Astrocyte of the hippocampus (primary cell): ENCODE results near the gene BTBD3.

Source experiments
- DNase-seq: peaks from one replicate; pipeline ENCODE4 v3.0.0; 2011; ENCODE audit warnings: low read depth, low spot score

BTBD3 gene

DNA sequence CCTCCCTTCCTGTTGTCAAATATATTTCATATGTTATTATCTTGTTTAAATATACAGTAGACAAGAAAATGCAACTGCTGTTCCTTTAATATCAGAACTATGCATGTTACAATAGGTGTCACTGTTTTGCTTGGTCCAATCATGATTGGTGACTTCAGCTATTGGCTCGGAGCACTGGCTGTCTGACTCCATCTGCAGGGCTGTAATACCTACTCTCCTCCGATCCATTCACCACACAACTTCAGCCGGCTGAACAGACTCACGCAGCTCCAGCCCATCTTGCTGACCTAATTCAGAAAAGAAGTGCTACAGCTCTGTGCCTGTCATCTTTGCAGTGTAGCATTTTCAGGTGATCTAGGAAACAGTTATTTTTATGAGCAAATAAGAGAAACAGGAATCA is at the start of gene BTBD3:
TSS of gene BTBD3 (plus strand) at position 231 of the 400 bp plus-strand sequence. CDS start 383 bp downstream, outside the sequence.
- DNase-seq: peak; percentile 63

DNA sequence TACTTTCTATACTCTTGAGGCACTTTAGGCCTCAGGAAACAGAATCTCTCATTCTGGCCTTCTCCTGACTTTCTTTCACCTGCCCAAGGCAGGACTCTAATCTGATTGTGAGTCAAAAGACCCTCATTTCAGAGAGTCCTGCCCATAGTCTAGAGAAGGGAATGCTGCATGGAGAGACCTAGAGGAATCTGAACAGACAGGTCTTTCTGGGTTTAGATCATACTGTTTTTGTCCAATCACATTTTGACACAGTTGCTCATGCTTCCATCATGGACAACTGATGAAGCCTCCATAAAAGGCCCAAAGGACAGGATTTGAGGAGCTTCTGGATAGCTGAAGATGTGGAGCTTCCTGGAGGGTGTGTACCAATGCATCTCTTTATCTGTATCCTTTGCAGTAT is 48.1 kb upstream of the BTBD3 start:
- DNase-seq: no peak

DNA sequence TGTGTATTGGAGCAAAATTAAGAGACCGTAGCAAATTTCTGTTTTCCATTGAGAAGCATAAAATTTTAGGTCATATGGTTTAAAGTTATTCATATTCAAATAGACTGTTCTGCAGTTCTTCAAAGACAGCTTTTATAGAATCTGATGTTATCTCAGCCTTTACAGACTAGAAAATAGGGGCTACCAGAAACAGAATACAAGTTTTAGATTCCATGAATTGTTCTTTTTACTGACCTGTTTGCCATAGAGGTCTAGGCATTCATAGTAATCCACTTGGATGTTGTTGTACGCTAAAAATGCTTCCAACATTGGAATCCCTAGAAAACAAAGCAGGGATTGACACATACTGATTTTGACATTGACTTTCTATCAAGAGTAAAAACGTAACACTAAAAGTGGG is 47.3 kb upstream of the BTBD3 start:
- DNase-seq: no peak

DNA sequence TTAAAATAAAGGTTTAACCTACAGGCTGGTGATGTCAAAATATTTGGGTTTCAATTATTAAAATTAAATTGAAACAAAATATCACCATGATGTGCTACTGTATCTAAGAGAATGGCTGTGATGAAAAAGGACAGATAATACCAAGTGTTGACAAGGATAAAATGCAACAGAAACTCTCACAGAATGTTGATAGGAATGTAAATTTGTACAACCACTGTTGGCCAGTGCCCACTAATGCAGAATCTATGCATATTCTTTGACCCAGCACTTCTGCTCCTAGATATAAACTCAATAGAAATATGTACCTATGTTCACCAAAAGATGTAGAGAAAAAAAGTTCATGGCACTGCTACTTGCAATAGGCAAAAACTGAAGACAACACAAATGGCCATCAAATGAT is 41.1 kb upstream of the BTBD3 start:
- no peak for DNase-seq

DNA sequence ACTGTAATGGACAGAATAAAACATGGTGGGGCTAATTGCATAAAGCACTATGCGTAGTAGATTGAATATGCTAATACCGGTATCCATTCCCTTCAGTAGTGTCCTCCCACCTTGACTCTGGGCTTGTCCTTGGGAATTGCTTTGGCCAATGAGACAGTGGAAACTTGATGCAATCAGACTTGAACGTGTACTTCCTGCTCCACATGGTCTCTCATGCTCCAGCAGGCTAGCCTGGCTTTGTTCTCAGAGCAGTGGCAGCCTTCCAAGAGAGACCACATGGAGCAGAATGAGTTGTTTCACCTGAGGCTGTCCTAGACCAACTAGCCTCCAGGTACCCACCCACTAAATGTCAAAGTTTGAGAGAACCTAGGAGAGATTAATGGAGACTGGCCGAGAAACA is 37.0 kb upstream of the BTBD3 start:
- DNase-seq: no peak

DNA sequence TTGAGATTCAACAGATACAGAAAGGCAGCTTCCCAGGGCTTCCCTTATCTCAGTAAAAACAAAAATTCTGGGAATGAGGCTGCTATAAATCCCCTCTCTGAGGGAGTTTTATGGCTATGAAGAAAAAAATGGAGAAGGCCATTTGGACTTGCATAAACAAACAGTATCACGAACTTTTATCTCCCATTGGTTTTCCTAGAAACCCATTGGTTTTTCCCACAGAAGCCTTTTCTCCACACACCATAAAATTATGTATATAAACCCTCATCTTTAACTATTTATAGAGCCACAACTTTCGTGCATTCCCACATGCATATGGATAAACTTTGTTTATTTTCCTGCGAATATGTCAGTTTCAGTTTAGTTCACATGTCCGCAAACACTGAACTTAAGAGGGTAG is 36.2 kb upstream of the BTBD3 start:
- DNase-seq: no peak

DNA sequence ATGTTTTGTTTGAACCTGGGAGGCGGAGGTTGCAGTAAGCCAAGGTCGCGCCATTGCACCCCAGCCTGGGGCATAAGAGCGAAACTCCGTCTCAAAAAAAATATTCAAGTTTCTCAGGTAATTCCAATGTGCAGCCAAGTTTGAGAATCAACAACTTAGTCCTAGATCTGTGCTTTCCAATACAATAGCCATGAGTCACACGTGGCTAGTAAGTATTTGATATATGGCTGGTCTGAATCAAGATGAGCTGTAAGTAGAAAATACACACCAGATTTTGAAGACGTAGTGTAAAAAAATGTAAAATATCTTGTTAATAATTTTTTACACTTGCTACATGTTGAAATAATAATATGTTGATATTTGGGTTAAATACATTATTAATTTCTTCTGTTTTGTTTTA is 35.0 kb upstream of the BTBD3 start:
- DNase-seq: no peak

DNA sequence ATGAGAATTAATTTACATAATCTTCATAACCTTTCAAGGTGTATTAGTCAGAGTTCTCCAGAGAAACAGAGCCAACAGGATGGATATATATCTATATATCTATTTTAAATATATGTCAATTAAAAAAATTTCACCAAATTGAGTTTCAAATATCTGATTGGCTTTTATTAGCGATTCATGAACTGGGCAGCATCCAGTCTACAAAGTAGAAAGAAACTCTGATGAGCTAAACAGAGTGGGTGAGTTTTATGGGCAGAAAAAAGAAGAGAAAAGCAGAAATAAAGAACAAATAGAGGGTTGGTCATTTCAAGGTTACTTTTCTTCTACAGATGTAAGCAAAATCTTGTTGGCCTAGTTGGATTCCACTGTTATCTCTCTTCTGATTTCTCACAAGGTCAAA is 29.0 kb upstream of the BTBD3 start:
- DNase-seq: no peak

DNA sequence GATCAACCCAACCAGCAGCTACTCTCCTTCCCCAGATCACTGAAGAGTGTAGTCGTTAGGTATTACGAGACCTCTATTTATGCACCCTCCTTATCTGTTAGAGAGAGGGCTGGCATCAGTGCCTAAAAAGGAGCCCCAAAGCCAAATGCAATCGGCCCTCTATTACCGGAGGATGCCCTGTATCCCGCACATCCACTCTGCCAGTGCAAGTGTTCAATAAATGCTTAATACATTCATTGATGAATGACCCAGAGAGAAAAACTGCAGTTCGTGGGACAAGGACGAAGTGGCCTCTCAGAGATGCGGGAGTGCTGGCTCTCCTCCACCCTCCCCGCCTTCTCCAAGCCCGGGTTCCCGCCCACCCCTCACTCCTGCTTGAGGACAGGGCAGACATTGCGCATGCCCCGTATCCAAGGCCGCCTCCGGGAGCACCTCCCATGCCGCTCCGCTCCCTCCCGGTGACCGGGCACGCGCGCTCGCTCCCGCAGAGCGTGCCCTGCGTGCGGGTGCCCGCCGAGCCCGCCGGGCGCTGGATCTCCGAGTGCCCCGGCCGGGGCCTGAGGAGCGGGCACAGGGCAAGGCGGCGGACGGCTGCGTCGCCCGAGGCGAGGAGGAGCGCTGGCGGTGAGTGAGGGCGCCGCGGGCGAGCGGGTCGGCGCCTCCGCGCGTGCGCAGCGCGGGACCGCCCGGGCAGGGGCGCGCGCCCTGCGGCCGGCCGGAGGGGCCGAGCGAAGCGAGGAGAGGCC is 27.2 kb upstream of the BTBD3 start:
- DNase-seq: peak; percentile 98

DNA sequence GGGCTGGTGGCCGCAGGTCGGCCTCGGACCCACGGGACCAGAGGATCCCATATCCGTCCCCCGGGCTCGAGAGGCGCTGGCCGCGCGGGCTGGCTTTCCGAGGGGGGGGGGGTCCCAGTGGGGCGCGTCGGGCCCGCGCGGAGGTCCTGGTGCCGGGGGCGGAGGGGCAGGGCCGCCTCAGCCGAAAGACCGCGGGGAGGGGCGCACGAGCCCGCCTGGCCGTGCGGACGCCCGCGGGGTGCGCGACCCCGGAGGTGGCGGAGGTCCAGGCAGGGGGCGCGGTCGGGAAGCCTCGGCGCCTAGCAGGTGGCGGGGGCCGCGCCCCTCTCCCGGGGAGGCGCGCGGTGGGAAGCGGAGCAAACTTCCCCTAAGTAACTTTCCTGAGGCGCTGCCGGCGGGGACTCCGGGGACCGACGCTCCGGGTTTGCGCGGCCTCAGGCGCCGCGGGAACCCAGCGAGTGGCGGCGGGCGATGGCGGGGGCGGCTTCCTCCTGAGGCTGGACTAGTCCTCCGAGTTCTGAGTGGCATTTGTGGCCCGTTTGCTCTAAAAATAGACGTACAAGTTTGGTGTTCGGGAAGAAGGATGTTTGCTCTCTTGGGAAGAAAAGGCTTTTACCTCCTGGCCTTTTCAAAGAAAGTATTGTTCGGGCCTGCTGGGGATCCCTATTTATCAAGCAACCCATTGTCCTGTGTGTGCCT is 26.5 kb upstream of the BTBD3 start:
- peak; percentile 75 for DNase-seq

DNA sequence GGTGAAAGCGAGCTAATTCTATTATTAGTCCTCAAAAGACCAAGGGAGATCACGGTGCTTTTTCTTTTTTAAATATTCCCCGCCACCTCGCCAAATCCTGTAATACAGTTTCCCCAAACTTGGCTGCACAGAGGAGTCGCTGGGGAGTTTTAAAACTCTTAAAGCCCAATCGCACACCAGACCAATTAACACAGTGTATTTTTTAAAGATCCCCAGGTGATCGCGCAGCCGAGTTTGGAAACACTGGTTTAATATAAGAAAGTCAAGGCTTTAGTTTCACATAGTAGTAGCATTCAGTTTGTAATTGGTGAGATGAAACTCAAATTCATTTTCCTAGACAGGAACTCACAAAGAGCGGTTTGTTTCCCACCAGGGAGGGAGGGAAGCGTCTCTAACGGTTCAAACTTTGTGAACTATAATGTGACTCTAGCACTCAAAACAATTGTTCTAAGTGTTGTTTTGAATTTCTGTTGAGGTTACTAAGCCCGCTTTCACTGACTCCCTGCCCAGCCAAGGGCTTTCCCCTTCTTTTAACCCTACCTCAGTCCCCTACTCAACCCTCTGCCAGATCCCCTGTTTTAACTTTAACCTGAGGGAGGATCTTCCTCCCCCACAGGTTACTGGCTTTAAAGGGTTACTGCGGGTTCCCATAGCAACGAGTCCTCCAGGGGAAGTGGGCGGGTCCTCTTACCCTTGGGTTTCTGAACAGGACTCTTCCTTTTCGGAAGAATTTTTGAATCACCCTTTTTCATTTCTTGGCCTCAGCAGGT is 25.7 kb upstream of the BTBD3 start:
- DNase-seq: peak; percentile 77

DNA sequence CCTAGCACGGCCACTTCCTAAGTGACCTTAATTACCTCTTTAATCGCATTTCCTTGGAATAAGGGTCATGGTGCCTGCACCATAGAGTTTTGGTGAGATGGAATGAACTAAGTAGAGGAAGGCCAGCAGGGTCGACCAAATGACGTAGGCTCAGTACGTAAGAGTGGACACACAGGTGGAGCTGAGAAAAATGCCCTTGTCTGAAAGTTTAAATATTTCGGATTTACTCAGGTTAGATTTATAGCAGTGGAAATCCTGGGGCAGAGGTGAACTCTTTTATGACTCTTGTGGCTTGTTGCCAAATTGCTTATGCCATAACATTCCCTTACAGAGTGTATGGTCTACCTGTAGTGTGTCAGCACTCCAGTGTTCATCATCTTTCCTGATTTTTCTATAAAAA is 23.6 kb upstream of the BTBD3 start:
- no peak for DNase-seq

DNA sequence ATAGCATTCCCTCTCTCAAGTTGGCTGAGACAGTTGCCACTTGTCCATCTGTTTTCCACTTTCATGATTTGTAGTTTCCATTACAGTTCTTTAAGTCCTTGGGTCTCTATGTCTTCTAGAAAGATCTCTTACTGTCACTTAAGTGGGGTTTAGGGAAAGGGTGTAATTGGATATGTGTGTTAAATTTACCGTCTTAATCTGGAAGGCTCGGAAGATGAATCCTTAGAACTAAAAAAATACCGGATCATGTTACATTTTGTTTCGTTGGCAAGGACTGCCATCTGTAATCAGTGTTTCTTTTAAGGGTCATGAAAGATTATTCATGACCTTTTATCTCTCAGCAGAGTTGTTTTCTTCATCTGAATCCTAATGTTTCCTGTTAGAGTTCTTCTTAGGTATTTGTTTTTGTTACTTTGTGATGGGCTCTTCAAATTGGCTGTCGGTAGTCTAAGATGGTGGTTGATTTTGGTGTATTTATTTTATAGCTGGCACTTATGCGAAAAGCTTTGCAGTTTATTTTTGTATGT is 21.8 kb upstream of the BTBD3 start:
- DNase-seq: no peak

DNA sequence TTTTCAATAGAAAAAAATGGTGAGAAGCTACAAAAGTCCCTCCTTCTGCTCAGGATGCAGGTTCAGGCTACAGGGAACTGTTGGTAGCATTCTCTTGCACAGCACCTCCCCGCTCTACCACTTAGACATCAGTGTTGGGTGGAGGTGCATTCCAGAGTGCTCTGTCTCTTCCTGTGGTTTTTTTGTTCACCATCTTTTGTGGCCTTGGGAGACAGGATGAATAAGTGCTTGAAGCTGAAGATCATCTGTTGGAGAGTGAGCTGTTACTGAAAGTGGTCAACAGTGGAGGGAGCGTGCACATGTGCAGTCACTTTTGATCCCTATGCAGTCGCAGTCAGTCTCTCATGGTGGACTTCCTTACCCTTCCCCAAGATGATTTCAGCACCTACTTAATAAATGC is 16.6 kb upstream of the BTBD3 start:
- DNase-seq: peak; percentile 70

DNA sequence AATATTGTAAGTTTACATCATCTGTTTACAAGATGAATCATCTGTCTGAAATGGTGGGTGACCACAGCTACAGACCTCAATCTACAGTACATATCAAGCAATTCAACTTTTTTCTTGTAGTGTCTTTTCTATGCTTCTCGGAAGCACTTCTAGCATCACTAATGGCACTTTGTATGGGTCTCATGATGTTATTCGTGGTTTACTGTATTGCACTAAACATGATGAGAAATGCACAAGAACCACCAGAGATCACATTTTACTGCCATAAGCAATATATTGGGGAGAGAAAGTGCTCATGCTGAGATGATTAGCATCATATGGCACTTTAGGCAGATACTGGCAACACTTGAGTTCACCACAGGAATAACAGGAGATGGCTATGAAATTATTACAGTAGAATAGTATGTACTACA is 15.4 kb upstream of the BTBD3 start:
- peak; percentile 52 for DNase-seq

DNA sequence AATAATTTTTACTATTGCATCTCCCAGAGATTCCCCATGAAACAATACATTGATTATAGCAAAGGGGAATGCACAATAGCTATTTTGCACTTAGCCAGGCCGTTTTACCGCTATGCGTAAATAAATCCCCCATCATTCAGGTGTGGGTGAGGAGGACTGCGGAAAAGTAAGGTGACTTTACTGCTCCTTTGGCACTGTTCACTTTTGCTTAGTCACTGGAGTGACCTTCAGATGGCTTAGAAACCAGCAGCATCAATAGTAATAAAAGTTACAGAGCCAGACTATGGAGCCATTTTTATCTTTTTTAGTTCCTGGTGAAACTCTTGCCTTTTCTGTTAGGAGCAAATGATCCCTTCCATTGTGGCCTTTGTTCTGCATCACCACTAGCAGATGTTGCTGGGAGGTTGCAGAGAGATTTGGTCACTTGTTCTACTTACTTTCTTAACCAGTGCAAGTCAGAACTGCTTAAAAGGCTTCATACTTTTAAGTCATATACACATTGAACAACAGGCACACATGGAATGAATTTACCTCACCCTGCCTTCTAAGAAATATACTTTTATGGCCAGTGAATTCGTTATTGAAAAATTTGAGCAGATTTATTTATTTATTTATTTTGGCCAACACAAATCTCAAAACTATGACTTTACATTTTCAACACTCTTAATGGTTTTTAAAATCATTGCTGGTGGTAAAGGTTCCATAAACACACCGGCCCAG is 12.1 kb upstream of the BTBD3 start:
- DNase-seq: no peak

DNA sequence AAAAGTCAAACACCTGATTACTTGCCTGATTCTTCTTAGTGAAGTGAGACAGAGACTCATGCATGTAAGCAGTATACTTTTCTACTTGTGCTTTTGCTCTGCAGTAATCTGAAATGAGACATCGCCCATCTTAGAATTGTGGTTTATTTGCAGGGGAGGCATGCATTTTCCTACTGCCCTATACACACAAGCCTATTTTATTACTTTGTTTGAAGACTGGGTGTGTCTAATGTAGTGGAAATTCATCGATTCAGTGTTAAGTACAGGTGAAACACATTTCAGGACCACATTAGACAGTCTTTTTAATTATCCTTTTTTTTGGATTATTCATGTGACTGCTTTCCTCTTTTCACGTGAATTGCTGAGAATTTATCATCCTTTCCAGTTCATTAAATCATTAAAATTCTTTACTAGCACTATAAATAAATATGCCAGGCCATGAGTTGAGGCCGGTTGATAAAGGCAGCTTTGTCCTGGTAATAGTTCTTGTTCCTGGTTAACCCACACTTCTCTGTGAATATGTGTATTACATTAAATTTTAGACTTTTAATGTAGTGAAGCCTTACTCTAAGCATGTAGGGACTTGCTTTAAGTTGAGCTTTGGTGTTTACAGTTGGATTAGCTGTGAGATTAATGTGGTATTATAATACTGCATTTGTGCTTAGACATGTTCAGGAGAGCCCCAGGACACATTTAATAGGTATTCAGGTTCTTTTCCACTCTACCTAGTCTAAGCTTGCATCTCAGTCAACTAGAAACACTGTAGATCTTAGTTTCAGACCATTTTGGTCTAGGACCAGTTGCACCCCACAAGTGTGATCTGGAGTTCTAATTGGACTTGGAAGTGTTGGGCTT is 10.8 kb upstream of the BTBD3 start:
- DNase-seq: no peak

DNA sequence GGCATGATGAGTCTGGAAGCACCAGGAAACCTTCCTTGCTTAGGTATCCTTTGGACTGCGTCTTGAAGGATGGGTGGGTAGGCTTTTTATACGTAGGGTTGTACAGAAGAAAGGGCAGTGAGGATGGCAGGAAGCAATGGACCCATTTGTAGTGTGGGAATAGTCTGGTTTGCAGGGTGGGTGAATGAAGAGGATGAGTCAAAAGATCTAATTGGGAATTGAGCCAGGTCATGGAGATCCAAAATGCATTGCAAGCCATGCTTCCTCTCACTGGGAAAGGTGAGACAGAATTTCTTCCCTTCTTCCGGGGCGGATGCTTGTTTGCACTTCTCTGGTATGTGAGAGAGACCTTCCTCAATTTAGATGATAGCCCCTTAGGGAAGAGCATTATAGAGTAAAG is 10.1 kb upstream of the BTBD3 start:
- DNase-seq: no peak

DNA sequence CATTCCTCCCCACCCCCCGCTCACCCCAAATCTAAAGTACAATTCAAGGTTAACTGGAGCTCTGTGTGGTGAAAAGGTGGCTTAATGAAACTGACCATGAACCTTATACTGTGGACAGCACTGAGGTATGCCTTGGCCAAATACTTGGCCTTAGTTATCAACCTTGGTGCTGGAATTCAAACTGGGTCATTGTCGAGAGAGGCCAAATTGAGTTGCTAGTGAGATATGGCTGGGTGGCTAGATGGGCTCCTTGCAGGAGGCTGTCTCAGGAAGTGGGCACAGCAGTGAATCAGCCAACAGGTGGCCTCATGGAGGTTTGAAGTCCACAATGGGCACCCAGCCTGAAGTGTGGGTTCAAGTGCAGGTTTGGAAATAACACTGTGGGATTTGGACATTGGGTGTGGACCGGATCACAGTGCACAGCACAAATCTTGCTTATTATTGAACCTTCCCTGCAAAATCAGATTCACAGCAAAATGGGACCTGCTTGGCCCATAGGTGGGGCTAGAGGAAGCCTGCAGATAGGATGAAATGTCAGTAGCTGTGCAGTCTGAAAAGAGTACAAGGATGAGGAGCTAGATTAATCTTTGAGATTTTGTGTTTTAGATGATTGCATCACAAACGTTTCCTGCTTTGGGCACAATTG is 5.6 kb upstream of the BTBD3 start:
- DNase-seq: no peak
